HEK293 (cell line): ENCODE measurements around the gene FBXL4.

Experiments
- EGR2 ChIP-seq: fragments of 450-650 bp; formaldehyde crosslinking; IDR thresholded peaks from 2 replicates; pipeline ENCODE4 v1.5.1; 2016; ENCODE audit warnings: low read depth, missing biosample characterization, missing genetic modification characterization
- SP2 ChIP-seq: fragments of 450-650 bp; formaldehyde crosslinking; IDR thresholded peaks from 2 replicates; pipeline ENCODE4 v1.5.1; 2016; ENCODE audit warnings: missing biosample characterization, missing genetic modification characterization
- ZNF335 ChIP-seq: fragments of 450-650 bp; formaldehyde crosslinking; conservative IDR thresholded peaks from 2 replicates; pipeline ENCODE4 v1.5.1; 2016; ENCODE audit warnings: missing biosample characterization, missing genetic modification characterization
- ZNF423 ChIP-seq: fragments of 450-650 bp; formaldehyde crosslinking; IDR thresholded peaks from 2 replicates; pipeline ENCODE4 v1.5.1; 2016; ENCODE audit warnings: missing biosample characterization, missing genetic modification characterization
- ZNF530 ChIP-seq: fragments of 450-650 bp; formaldehyde crosslinking; IDR thresholded peaks from 2 replicates; pipeline ENCODE4 v1.5.1; 2016; ENCODE audit warnings: low read depth, missing biosample characterization, missing genetic modification characterization
- TF ChIP-seq, protein P1 (sequence below): fragments of 450-650 bp; formaldehyde crosslinking; IDR thresholded peaks from 2 replicates; pipeline ENCODE4 v1.5.1; 2016; ENCODE audit warnings: missing biosample characterization, missing genetic modification characterization
- TF ChIP-seq, protein P2 (sequence below): fragments of 450-650 bp; formaldehyde crosslinking; IDR thresholded peaks from 2 replicates; pipeline ENCODE4 v1.5.1; 2016; ENCODE audit warnings: missing biosample characterization, missing genetic modification characterization

DNA sequence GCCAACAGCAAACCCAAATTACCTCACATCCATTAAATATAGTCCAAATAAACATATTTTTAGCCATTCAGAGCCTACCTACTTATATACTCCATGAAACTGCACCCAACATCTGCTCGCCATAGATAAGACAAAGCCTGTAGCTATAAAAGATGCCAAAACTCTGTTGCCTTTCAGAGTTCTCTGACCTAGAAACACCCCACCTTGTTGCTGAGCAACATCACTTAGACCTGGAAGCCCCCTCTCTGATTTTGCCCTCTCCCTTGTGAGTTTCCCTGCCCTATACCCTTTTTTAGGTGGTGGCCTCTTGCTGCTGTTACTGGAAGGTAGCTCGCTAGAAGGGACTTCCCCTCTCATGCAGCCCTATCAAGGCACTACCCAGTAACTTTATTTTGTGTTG, 27.7 kb upstream of the FBXL4 start:
- TF ChIP-seq EGR2, result no peak
- TF ChIP-seq, protein P1, sequence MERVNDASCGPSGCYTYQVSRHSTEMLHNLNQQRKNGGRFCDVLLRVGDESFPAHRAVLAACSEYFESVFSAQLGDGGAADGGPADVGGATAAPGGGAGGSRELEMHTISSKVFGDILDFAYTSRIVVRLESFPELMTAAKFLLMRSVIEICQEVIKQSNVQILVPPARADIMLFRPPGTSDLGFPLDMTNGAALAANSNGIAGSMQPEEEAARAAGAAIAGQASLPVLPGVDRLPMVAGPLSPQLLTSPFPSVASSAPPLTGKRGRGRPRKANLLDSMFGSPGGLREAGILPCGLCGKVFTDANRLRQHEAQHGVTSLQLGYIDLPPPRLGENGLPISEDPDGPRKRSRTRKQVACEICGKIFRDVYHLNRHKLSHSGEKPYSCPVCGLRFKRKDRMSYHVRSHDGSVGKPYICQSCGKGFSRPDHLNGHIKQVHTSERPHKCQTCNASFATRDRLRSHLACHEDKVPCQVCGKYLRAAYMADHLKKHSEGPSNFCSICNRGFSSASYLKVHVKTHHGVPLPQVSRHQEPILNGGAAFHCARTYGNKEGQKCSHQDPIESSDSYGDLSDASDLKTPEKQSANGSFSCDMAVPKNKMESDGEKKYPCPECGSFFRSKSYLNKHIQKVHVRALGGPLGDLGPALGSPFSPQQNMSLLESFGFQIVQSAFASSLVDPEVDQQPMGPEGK (tag by site-specific recombination), result no peak
- no peak for TF ChIP-seq ZNF530 (tag by site-specific recombination)
- no peak for TF ChIP-seq SP2 (tag by site-specific recombination)
- TF ChIP-seq, protein P2, sequence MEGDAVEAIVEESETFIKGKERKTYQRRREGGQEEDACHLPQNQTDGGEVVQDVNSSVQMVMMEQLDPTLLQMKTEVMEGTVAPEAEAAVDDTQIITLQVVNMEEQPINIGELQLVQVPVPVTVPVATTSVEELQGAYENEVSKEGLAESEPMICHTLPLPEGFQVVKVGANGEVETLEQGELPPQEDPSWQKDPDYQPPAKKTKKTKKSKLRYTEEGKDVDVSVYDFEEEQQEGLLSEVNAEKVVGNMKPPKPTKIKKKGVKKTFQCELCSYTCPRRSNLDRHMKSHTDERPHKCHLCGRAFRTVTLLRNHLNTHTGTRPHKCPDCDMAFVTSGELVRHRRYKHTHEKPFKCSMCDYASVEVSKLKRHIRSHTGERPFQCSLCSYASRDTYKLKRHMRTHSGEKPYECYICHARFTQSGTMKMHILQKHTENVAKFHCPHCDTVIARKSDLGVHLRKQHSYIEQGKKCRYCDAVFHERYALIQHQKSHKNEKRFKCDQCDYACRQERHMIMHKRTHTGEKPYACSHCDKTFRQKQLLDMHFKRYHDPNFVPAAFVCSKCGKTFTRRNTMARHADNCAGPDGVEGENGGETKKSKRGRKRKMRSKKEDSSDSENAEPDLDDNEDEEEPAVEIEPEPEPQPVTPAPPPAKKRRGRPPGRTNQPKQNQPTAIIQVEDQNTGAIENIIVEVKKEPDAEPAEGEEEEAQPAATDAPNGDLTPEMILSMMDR (tag by site-specific recombination), result no peak
- TF ChIP-seq ZNF423, result no peak
- TF ChIP-seq ZNF335 (tag by site-specific recombination), result no peak
